HL-60 (cell line): Measurements from ENCODE around the gene STIM2.

ENCODE experiments used
- CTCF ChIP-seq: IDR thresholded peaks from one replicate; pipeline ENCODE4 v1.5.1; 2011; ENCODE audit warnings: low read length, control low read depth, inconsistent platforms; ENCODE audit not compliant: insufficient read depth
- GABPA ChIP-seq: IDR thresholded peaks from 2 replicates; pipeline ENCODE4 v1.6.1; 2012; ENCODE audit warnings: low read depth
- POLR2AphosphoS5 ChIP-seq: IDR thresholded peaks from 2 replicates; pipeline ENCODE4 v1.6.1; 2012; ENCODE audit warnings: low read depth
- REST ChIP-seq: IDR thresholded peaks from 2 replicates; pipeline ENCODE4 v1.6.1; 2012; ENCODE audit warnings: low read depth; ENCODE audit not compliant: insufficient replicate concordance

GRCh38 chr4:26905172-26905571 is 44.5 kb downstream of the STIM2 start:
- TF ChIP-seq POLR2AphosphoS5, result no peak
- TF ChIP-seq REST, result no peak
- TF ChIP-seq CTCF, result no peak
- no peak for TF ChIP-seq GABPA
